Ecto neural progenitor cell (in vitro differentiated cells): ENCODE measurements around the gene ACACB.
"Not testable (repeated sequence)": the region's sequence is repeated elsewhere in the genome, so short reads cannot be mapped to it uniquely, and the experiment has no call there.

Experiments
- DNase-seq: peaks from one replicate; pipeline ENCODE4 v3.0.0-alpha.2; 2018; ENCODE audit warnings: low spot score

The ACACB gene

DNA sequence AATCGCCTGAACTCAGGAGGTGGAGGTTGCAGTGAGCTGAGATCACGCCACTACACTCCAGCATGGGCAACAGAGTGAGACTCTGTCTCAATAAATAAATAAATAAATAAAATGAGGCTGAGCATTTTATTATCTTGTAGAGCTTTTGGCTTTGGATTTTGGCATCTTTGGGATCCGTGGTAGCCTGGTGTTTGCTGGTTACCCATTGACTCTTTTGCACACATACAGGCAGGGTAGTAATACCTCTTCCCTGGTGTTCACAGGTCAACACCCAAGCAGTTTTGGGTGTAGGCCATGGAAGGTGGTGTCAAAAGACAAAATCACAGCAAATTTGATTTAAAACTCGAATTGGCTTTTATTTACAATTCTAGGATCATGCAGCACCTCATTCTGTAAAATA, 27.8 kb downstream of the ACACB start:
- DNase-seq = no peak

DNA sequence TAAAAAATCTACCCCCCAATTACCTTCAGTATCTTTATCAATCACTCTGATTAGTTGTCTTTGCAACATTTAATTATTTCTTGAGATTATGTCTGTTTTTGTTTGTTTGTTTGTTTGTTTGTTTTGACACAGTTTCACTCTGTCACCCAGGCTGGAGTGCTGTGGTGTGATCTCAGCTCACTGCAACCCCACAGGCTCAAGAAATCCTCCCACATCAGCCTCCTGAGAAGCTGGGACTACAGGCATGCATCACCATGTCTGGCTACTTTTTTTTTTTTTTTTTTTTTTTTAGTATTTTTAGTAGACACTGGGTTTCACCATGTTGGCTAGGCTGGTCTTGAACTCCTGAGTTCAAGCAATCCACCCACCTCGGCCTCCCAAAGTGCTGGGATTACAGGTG, 30.7 kb downstream of the ACACB start:
- not testable (repeated sequence) for DNase-seq

DNA sequence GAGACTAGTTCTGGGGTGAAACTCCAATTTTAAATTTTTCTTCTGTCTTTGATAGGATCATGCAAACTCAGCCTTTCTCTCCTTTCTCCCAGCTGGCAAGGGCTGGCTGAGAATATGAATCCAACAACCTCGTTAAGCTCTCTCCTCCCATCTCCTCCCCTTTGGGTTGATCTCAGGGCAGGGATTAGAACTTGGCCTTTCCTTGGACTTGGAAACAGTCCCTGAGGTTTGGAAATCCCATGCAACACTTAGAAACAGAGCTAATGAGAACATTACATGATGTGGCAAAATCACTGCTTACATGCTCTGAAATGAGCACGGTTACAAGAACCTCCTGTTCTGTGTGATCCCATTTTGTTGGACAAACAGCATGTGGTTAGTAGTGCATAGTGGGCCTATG, 31.6 kb downstream of the ACACB start:
- DNase-seq = no peak

DNA sequence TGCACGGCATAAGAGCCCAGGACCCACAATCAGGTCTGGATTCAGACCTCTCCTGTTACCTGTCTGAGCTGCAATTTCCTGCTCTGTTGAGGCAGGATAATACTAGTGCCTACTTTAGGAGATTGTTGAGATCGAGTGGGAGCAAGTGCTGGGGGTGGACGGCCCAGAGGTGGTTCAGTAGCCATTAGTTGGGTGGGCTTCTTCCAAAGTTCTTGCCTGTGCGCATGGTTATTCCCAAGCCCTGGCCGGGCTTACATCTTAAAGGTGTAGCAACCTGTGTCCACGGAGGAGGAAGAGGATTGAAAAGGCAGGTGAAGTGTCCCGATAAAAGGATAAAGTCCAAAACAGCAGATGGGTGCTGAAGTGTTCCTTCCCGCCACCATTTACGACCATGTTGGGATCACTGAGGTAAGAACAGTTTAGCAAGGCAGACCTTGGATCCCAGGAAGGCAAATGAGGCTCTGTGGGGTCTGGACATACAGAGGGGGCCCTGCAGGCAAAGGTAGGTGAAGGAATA, 33.8 kb downstream of the ACACB start:
- no peak for DNase-seq

DNA sequence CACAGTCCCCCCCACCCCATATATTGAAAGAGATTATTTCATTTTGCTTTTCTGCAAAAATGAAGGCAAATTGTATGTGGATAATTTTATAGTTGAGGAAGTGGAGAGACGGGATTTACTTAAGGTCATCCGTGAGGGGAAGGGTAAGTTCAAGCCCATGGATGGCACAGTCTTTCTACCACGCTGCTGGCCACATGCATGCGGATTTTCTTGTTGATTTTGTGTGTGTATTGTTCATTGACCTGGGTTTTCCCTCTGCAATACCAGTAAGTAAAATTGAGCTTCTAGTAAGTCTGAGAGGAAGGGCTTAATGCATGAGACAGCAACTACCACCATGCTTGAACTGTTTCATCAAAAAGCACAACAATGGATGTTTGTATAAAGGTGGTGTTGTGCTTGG, 35.1 kb downstream of the ACACB start:
- no peak for DNase-seq

DNA sequence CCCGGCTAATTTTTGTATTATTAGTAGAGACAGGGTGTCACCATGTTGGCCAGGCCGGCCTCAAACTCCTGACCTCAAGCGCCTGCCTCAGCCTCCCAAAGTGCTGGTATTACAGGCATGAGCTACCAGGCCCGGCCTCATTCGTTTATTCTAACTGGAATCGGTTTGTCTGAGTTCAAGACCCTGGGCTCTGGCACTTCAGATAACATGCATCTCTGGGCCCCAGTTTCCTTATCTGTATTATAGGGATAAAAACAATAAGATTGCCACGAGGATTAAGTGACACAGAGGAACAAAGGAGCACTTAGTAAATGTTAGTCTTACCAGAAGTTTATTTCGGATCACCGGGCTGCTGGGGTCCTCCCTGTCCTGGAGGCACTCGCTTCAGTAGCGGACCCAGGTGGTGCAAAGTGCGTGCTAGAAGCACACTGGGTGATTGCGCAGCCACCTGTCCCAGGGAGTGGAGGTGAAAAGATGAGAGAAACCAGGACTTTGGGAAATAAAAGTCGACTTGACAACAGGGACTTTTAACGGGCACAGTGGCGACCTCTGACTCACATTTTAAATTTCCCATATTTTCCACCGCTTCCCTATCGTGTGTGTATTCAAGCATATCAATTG, 37.5 kb downstream of the ACACB start:
- DNase-seq = no peak

DNA sequence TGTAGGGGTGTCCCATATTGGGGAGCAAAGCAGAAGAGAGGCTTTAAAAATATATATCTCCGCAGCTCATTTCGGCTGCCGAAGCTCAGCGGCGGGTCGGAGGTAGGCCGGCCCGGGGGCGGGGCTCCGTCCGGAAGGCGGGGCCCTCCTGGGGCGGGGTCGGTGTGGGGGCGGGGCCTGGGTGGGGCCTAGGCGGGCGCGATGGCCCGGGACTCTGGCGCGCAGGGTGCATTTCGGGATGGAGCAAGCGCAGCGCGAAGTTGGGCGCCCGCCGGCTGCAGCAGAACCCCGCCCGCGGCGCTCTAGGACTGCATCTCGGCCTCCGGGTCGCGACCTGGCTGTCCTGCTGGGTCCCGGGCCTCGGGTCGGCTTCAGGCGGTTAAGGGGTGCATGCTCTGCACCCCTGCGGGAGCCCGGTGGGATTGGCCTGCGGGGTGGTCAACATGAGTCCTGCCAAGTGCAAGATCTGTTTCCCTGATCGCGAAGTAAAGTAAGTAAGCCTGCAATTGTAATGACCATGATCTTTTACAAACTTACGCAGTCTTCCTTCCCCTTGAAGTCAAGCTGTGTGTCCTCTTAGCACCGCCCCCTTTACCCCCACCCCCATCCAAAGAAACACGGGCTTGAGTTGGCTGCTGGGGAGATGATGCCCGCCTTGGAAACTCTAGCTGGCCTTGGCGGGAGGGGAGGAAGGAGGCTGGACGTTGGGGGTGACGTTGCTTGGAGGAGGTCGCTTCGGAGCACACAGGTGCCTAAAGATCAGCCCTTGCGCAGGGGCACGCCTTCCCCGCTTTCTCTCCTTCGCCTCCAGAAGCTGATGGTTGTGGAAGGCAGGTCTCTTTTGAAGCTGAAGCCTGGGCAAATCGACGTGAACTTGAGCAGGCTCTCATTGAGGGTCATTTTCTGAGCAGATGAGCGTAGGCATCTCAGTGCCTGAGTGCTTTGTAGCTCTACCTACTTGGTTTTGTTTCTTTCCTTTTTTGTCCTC, 38.4 kb downstream of the ACACB start:
- DNase-seq = peak; percentile 94

DNA sequence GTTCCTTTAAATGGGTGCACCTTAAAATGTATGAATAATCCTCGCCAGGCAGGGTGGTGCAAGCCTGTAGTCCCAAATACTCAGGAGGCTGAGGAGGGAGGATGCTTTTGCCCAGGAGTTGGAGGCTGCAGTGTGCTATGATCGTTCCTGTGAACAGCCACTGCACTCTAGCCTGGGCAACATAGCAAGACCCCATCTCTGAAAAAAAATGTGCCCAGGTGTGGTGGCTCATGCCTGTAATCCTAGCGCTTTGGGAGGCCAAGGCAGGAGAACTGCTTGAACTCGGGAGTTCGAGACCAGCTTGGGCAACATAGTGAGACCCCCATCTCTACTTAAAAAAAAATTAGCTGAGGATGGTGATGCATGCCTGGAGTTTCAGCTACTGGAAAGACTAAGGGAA, 39.6 kb downstream of the ACACB start:
- DNase-seq = no peak

DNA sequence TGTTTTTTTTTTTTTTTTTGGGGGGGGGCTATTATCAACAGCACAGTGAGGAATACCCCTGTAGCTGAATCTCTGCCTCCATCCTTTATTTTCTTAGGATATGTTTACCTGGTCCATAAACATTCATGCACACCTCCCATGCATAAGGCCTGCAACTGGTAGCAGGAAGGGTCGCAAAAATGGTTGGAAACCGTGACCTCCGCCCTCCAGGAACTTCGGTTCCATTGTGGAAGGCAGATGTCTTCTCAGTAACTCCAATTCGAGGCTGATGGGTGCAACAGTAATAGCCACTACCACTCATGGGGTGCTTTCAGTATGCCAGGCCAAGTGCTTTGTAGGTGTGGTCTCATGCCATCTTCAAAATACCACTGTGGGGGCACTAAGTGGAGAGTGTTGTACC, 40.2 kb downstream of the ACACB start:
- no peak for DNase-seq

DNA sequence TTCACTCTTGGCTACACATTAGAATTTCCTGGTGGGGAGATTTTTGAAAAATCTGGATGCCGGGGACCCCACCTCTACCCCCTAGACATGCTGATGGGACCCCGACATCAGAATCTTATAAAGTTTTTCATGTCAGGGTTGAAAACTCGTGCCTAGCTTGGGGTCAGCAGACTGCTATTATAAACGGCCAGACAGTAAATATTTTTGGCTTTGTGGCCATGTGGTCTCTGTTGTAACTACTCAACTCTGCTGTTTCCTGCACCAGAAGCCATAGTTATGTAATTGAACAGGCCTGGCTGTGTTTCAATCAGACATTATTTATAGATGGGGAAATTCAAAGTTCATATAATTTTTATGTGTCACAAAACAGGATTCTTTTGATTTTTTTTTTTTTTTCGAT, 41.6 kb downstream of the ACACB start:
- no peak for DNase-seq

DNA sequence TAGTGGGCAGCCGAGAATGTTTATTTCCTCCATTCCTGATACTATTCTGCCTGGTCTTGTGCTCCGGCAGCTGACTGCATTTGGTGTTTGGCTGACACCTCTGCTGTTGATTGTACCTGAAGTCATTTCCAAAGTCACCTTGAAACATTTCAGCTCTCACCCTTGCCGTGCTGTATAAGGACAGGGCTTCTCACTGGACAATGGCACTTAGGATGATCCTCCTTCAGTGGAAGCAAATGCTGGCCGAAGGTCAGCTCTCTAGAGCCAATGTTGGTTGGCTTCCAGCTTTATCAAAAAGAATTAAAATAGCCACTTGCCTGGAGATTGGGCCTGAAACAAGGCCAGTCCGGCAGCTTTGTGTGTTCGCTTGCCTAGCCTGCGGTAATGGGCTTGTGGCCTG, 44.0 kb downstream of the ACACB start:
- no peak for DNase-seq

DNA sequence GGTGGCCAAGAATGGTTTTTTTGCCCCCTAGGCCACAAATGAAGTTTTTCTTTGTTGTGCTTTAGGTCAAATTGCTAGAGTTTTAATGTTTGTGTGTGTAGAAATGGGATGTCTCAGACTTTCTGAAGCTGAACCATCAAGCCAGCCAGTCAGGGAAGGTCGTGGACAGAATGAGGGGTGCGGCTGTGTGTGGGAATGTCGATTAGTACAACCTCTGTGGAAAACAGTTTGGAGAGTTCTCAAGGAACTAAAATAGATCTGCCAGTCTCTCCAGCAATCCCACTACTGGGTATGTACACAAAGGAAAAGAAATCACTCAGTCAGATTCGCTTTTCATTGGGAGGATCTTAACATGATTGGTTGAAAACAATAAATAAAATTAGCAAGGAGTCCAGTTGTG, 44.5 kb downstream of the ACACB start:
- DNase-seq = no peak

DNA sequence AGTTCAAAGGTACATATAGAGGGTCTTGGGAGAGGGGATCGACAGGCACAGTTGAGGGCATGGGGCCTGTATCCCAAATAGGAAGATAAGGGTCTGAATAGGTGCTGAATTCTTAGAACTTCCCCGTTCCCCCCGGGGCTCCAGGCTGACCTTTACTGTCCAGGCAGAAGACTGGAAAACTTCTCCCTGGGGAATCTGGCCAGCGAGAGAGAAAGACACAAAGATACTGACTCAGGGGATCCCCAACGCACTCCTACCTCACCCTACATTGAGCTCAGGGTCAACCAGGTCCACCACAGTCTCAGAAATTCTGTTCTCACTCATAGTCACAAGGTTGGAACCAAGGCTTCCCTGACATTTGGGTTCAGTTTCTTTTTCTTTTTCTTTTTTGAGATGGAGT, 46.2 kb downstream of the ACACB start:
- no peak for DNase-seq

DNA sequence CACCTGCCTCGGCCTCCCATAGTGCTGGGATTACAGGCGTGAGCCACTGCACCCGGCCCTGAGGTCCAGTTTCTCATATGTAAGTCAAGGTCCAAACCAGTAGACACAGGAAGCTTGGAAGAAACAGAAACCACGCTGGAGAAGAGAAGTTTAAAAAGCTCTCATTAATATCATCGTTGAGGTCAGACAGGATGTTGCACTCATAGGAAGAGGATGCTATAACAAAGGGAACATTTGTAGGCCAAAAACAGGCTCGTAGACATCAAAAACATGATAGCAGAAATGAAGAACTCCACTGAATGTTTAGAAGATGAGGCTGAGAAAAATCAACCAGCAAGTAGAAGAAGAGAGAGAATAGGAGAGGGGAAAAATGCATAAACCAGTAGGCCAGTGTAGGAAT, 46.8 kb downstream of the ACACB start:
- no peak for DNase-seq

DNA sequence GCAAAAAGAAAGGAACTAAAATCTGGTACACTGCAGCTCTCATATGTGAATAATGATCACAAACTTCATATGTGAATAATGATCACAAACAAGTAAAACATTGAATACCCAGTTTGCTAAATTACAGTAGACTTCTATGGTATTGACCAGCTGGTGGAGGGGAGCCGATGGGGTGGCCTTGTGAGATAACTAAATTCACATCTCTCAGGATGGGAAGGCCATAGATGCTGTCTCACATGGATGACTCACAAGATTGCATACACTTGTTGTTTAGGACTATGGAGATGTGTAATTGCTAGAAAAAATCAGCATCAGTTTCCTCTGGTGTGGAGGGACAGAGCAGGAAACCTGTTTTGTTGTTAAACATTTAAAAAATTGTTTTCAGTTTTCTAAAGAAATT, 49.2 kb downstream of the ACACB start:
- no peak for DNase-seq

DNA sequence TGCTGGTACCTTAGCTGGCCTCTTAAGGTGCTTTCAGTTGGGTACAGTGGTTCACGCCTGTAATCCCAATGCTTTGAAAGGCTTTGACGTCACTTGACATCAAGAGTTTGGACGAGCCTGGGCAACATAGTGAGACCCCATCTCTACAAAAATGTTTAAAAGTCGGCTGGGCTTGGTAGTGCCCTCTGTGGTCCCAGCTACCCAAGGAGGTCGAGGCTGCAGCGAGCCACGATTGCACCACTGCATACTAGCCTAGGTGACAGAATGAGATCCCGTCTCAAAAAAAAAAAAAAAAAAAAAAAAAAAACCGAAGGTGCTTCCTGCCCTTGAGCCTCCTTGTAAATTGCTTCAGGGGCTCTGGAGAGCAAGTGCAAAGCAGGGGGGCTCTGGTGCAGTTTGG, 50.0 kb downstream of the ACACB start:
- DNase-seq = no peak

DNA sequence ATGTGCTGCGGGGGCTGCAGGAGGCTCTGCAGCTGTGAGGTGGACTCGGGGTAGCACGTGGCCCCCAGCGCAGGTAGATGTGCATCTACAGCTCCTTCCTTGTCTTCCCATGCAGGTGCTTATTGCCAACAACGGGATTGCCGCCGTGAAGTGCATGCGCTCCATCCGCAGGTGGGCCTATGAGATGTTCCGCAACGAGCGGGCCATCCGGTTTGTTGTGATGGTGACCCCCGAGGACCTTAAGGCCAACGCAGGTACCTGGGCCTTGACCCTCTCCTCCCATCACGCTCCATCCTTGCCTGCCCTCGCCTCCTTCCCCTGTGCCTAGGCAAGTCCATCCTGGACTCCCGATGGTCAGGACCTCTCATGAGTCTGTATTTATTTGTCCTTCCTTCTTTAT, 51.4 kb downstream of the ACACB start:
- no peak for DNase-seq

DNA sequence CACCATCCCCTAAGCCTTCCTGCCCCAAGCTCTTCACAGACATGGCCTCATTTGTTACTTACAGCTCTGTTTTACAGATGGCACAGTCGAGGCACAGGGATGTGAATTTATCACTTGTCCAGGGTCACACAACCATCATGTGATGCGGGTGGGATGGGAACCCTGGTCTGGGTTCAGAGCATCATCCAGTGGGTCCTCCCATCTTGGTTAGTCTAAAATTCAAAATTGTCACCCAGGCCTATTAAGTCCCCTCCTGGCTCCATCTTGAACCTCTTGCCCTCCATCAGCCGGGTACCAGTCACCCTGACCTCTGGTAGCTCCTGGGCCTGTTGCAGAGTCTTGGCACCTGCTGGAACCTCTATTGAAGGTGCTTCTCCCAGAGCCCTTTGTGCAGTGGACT, 52.9 kb downstream of the ACACB start:
- no peak for DNase-seq

DNA sequence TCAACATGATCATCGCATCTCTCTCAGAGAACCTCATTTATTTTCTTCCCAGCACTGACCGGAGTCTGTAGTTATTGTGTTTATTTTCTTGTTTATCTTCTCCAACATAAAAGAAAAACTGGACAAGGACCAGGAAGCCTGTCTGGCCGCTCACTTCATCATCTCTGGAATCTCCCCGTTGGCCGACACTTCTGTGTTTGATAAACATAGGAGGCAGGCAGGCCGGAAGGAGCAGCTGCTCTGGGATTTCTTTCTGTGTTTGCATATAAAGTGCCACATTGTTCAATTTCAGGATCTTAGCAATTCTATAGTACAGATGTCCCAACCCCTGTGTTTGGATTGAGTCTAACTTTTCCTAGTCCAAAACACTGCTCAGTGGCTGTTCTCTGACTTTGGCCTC, 53.3 kb downstream of the ACACB start:
- DNase-seq = no peak

DNA sequence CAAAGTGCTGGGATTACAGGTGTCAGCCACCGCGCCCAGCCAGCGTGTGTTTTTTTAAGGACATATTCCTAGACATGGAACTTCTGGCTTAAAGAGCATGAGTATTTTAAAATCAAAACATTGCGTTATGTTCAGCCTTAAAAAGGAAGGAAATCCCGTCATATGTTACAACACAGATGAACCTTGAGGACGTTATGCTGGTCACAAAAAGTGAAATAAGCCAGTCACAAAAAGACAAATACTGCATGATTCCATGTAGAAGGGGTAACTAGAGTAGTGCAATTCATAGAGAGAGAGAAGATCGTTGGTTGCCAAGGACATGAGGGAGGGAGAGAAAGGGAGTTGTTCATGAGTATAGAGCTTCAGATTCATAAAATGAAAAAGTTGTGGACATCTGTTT, 53.9 kb downstream of the ACACB start:
- DNase-seq = no peak

DNA sequence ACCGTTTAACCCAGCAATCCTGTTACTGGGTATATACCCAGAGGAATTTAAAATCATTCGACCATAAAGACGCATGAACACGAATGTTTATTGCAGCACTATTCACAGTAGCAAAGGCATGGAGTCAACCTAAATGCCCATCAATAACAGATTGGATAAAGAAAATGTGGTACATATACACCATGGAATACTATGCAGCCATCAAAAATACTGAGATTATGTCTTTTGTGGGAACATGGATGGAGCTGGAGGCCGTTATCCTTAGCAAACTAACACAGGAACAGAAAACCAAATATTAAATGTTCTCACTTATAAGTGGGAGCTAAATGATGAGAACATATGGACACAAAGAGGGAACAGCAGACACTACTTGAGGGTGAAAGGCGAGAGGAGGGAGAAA, 56.4 kb downstream of the ACACB start:
- not testable (repeated sequence) for DNase-seq

DNA sequence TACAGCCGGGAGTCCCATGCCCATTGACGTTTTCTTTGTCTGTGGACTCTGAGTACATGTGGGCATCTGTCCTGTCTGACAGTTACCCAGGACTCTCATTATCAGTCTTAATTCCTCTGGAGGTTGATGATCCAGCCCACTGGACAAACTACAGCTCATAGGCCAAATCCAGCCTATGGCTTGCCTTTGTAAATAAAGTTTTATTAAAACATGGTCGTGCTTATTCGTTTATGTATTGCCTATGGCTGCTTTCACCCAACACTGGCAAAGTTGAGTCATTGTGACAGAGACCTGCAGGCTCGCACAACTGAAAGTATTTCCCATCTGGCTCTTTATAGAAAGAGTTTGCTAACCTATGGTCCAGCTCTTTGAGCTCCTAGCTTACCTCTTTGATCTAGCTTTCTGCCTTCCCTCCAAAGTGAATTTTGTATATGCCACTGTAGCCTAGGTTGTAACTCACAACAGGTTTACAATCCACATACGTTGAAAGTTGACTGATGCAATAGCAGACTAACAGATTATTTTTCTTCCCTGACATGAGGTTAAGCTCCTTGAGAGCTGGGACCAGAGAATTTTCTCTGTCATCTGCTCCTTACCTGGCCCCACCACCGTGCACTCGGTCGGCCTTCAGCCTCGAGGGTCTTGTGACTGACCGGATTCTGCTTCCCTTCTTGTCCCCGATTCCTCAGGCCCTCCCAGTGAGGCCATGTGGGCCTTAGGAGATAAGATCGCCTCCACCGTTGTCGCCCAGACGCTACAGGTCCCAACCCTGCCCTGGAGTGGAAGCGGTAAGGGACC, 57.3 kb downstream of the ACACB start:
- DNase-seq = no peak

DNA sequence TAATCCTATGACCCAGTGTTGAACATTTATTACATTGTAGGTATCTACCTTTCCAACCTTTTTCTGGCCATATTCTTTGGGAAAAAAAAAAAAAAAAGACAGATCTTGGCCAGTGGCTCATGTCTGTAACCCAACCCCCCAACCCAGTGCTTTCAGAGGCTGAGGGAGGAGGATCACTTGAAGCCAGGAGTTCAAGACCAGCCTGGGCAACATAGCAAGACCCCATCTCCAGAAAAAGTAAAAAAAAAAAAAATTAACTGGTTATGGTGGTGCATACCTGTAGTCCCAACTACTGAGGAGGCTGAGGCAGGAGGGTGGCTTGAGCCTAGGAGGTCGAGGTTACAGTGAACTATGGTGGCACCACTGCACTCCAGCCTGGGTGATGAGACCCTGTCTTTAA, 58.1 kb downstream of the ACACB start:
- DNase-seq = no peak
